Measurements from ENCODE around the gene XRCC4.
"Not testable (repeated sequence)": the region's sequence is repeated elsewhere in the genome, so short reads cannot be mapped to it uniquely, and the experiment has no call there.

XRCC4 gene

DNA sequence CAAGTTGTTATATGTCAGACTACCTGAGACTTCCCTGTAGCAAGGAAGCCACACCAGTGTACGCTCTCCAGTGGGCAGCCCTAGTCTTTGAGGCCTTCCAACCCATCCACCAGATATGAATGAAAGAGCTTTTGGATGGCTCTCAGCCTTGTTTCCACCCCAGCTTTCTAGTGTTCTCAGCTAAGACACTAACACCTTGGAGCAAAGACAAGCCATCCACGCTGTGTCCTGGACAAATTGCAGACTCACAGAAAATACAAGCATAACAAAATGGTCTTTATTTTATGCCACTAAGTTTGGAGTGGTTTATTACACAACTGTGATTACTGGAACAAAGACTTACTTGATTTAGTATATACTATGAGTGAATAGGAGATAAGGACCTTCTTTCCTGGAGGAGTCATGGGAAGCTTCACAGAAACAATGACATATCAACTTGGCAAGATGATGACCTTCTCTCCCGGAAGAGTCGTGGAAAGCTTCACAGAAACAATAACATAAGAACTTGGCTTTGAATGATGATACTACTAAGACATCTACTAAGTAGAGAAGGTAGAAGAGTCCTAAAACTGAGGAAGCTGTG, 260.2 kb downstream of the XRCC4 start:
- in situ Hi-C loops (cut with MboI; ENCODE audit: low sequenced_read_pairs), result no loop called here

DNA sequence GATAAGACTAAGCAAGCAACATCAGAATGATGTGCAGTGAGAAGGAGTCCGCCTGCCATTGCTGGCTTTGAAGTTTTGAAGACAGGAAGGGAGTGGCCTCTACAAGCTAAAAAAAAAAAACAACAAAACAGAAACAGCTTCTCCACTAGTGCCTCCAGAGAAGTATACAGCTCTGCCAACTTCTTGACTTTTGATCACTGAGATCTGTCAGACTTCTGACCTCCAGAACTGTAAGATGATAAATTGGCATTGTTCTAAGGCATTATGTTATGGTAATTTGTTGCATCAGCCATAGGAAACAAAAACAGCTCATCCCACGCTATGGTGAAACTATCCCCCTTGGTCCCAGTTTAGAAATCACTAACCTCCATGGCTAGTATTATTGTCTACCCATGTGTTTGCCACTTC, 263.2 kb downstream of the XRCC4 start:
- in situ Hi-C loops (cut with MboI; ENCODE audit: low sequenced_read_pairs), result no loop called here

DNA sequence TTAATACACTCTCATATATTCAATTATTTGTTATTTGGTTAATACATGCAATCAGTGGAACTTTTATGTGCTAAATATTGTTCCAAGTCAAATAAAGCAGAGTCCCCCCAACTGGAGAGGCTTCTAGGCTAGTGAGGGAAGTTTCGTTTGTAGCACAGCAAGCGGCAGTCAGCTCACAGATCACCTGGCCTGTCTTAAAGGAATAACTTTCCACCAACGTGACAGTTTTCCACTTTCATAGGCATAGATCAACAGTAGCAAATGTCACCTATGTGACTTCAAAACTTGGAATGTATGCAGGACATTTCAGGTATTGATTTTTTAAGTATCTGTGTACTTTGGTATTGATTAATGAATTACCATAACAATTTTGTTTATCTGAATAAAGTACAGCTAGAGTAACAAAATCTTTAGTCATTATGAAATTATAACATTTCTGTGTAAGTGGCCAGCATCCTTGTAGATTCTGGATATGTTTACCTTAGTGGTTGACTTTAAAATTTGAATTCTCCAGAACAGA, 264.5 kb downstream of the XRCC4 start:
- in situ Hi-C loops (cut with MboI; ENCODE audit: low sequenced_read_pairs), result no loop called here

DNA sequence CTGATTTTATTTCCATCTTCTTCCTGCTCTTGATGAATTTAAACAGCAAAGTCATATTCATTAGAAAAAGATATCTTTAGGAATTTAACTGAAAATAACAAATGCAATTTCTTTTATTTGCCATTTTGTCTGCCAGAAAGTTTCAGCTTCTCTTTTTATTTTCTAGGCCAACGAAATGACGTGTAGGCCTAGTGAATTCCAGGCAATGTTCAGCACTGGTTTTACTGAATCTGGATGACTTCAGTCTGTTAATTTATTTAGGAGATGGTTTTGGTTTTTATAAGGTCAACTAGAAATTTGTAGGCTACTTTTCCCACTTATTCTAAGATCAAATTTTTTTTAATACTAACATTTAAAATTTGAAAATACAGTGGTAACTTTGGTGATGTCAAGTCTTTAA, 265.1 kb downstream of the XRCC4 start:
- in situ Hi-C loops (cut with MboI; ENCODE audit: low sequenced_read_pairs), result no loop called here

DNA sequence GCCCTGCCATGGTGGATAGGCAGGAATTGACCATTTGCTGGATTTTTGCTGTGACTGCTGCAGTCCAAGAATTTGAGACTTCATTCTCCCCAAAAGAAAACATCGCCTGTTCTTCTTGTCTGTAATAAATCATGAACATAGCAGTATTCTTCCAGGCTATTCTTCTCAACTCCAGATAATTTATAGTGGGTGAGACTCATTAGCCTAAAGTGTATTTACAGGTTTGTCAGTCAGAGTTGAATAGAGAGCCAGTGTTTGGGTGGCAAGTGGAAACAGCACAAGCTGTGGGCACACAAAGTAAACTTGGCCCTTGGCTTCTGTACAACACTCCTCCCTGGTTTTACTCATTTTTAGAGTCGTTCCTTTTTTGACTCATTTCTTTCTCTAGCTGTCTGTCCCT, 266.0 kb downstream of the XRCC4 start:
- in situ Hi-C loops (cut with MboI; ENCODE audit: low sequenced_read_pairs), result no loop called here

DNA sequence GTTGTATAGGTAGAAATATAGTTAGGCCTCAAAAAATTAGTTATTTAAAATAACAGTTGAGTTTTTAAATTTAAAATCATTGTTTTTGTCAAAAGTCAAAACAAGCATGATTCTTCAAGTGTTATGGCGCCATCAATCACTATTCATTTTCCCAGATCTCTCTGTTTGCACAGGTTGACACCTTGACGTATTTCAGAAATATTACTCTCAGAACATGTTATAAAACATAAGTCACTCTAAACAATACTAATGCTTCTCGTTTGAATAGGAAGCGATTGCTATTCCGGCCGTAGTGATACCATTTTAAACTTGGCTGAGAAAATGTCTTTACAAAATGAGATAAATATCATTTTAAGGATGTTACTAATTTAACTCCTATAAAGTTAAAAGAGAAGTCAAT, 268.1 kb downstream of the XRCC4 start:
- in situ Hi-C loops (cut with MboI; ENCODE audit: low sequenced_read_pairs), result no loop called here

DNA sequence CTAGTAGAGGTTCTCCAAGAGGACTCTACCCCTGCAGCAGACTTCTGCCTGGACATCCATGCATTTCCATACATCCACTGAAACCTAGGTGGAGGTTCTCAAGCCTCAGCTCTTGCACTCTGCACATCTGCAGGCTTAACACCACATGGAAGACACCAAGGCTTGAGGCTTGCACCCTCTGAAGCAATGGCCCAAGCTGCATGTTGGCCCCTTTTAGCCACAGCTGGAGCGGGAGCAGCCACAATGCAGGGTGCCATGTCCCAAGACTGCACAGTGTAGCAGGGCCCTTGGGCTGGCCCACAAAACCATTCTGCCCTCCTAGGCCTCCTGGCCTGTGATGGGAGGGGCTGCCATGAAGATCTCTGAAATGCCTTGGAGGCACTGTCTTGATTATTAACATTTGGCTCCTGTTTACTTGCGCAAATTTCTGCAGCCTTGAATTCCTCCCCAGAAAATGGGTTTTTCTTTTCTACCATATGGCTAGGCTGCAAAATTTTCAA, 271.0 kb downstream of the XRCC4 start:
- in situ Hi-C loops (cut with MboI; ENCODE audit: low sequenced_read_pairs), result no loop called here

DNA sequence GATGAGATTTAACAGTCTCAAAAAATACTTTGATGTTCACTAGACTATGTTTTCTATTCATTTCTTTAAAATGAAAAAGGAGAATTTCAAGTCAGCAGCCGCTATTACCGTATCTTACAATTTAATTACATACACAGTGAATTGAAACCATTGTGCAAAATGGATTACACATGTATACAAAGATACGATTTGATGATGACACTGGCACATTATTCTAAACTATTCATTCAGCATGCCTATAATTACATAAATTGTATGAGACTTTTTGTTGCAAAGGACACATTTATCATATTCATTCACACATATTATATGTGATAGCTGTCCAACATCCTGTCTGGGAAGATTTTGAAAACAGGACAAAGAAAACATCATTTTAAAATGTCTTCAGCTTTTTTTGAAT, 275.9 kb downstream of the XRCC4 start:
- in situ Hi-C loops (cut with MboI; ENCODE audit: low sequenced_read_pairs), result no loop called here

DNA sequence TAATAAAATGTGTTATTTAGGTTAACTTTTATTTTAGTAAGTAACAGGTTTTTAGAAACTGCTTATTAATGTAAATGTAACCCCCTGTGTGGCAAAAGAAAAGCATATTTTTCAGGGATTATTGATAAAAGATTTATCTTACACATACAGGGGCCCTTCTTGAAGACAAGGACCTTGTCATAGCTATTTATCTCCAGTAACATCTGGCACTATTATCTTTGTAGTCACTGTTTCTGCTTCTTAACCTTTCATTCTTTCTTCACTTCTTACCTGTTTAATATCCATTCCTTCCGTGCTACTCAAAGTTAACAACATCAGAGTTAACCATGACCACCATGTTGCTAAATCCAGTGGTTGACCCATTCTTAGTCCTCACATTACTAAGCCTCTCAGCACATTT, 276.4 kb downstream of the XRCC4 start:
- in situ Hi-C loops (cut with MboI; ENCODE audit: low sequenced_read_pairs), result no loop called here

DNA sequence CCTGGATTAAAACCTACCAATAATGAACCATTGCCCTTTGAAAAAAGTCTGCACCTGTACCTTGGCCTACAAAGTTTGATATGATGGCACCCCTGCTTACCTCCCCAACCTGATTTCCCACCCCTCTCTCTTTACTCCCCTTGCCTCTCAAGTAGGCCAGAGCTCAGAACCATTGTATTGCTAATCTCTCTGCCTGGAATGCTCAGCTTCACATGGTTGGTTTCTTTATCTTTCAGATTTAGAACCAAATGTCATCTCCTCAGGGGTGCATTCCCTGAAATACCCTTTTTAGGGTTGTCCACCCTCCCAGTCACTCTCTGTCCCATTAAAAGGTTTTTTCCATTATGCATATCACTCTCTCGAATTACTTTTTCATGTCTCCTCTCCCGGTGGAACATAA, 277.6 kb downstream of the XRCC4 start:
- in situ Hi-C loops (cut with MboI; ENCODE audit: low sequenced_read_pairs), result no loop called here

DNA sequence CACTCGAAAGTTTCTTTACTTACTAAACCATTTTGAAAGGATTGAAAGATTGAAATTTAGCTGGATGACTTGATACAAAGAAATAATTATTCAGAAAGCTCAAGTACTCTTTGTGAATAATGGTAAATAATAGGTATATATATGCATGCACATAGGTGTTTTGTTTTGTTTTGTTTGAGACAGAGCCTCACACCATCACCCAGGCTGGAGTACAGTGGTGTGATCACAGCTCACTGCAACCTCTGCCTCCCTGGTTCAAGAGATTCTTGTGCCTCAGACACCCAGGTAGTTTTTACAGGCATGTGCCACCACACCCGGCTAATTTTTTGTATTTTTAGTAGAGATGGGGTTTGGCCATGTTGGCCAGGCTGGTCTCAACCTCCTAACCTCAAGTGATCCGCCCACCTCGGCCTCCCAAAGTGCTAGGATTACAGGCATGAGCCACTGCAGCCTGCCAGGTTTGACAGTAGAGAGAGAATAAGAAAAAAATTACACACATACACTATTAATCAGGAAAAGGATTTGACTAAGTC, 278.2 kb downstream of the XRCC4 start:
- in situ Hi-C loops (cut with MboI; ENCODE audit: low sequenced_read_pairs), result not testable (repeated sequence)

DNA sequence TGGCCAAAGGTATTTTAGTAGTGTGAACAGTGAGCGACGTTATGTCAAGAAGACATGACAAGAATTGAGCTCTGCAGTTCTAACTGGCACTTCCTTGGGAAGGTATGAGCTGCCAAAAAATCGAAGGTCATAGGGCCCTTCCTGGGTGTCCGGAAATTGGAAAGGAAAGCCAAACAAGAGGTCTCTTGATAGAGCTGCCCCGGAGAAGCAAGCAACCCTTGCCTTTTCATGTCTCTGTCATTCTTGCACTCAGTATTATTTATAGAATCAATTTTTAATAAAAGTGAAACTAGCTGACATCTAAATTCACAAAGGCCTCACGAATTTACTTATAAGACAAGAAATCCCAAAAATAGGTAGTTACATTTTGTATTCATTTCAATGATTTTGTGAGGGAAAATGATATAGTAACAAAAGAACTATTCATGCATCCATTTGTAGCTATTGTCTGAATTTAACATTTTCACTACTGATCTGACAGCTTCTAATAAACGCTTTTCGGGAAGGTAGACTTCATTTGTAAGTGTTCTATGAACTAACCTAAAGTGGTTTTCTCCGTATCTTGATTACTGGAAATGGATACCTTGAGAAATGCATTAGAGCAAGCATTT, 280.4 kb downstream of the XRCC4 start:
- in situ Hi-C loops (cut with MboI; ENCODE audit: low sequenced_read_pairs), result no loop called here

DNA sequence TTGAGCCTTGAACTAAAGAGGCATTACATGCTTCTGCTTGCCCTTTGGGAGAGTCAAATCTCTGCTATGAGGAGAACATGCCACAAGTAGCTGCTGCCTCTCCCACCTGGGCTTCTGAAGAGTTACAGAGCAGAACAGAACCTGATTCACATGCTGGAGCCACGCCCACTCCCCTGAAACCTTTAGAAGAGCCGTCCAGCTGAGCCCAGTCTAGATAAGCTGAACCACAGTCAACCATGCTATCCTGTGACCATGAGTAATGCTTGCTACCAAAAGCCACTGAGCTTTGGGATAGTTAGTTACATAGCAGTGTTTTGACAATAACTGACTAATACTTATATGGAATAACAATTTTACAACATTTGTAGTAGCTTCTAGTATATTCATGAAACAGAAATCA, 283.2 kb downstream of the XRCC4 start:
- in situ Hi-C loops (cut with MboI; ENCODE audit: low sequenced_read_pairs), result no loop called here

DNA sequence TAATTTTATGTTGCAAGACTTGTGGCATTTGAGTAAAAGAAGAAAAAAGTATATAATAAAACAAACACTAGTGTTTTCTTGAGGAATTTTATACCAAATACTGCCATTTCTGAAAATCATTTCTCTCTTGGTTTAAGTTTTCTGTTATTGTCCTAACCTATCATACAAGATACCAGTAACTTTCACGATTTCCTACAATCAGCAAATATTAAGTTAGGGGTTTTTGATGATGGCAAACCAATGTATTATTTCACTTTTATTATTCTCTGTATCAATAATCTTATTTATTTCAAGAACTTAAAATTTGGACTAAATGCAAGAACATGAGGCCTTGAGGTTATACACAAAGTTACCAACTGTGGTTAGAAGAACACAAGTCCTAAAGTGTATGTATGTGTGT, 285.2 kb downstream of the XRCC4 start:
- in situ Hi-C loops (cut with MboI; ENCODE audit: low sequenced_read_pairs), result no loop called here

DNA sequence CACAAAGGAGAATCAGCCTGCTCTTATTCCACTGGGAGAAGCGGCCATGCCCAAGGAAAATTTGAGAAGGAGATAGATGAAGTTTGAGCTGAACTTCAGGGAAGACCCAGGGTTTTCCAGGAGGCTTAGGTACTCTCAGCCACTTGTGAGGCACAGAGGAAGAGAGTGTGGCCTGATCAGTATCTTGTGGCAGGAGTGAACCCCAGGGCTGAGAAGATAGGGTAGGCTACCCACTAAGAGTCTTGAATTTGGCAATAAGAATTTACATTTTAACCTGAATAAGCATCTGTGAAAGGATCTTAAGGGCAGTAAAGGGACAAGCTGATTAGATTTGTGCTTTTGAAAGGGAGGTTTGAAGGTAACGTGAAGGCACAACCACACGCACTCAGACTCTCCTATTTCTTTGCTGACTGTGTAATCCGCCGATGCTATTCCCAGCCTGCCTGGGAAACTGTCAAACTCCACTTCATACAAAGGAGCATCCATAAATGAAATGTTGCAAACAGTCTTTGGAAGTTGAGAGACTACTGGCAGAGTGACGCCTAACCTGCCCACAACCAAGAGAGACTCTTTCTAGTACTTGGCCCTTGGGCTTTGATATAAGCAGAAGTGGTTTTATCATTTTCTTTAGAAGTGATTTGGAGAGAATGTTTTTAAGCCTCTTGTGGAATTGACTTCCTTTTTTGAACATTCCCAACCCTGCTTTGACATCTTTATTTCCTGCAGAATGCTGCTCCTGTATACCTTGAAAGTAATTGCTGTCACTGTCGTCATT, 286.0 kb downstream of the XRCC4 start:
- in situ Hi-C loops (cut with MboI; ENCODE audit: low sequenced_read_pairs), result no loop called here

DNA sequence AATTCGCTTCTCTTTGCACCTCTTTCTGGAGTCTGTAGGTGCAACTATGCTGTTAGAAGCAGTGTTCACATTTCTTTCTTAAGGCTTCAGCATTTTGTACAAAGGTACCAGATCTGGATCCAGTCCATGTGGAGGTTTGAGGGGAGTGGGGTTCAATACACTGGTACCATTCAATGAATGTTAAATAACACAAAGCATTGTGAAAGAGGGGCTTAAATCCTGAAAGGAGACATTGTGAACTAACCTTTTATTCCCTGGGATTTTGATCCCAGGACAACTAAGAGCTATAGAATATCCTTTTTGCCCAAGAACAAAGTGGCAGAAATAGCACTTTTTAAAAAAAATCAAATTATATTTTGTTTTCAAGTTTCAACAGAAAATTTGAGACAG, 286.5 kb downstream of the XRCC4 start:
- in situ Hi-C loops (cut with MboI; ENCODE audit: low sequenced_read_pairs), result no loop called here

DNA sequence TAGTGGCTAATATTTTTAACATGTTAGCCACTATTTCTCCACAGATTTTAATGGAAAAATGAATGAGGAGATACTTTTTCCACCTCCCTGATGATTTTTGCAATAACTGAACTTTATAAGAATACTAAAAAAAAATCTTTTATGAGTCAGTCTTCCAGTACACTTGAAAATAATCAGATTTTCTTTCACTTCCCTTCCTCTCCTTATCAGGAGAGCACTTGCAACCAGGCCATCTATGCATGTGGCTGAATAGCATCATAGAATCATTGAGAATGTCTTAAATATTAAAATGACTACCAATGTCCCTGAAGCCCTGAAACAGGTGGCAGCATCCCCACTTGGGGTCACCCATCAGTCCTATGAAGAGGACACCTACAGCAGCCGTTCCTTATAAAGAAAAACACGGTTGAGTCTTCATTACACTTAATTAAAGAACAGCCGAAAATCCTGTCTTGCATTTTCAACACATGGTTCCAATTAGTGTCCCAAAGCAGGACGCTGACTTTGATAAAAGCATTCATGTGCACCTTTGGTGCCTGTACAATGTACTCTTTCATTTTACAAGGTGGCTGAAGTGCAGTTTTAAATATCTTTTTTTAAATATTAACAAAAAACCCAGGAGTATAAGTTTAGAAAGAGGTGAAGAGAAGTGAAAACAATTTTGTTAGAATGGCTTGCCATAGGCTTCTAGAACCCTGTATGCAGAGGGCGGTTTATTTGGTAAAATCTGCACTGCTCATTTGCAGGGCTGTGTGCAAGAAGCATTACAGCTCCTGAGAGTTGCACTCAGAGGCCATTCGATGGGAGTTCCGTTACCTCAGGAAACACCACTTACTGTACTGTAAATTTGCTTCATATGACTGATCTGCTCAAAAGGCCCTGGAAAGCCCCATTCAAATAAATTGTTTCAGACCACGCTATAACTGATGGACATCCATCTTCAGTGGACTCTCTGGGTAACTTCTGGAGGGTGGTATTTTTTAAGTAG, 287.3 kb downstream of the XRCC4 start:
- in situ Hi-C loops (cut with MboI; ENCODE audit: low sequenced_read_pairs), result no loop called here

DNA sequence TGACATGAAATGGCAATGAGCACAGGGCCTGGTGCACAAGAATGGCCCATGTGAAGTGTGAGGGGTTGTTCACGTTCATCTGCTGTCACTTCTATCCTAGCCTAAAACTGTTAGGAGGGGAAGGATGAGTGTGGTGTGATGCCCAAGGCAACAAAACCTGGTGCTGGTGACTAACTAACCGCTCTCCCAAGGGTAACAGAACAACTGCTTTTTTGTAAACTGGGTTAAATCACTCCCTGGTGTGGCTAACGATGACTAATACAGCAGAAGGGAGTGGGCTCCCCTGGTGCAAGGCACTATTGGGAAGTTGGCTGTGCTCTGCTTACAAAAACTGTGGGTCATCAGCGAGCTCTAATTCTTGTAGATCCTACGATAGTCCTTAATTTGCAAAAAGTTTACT, 291.0 kb downstream of the XRCC4 start:
- in situ Hi-C loops (cut with MboI; ENCODE audit: low sequenced_read_pairs), result no loop called here

DNA sequence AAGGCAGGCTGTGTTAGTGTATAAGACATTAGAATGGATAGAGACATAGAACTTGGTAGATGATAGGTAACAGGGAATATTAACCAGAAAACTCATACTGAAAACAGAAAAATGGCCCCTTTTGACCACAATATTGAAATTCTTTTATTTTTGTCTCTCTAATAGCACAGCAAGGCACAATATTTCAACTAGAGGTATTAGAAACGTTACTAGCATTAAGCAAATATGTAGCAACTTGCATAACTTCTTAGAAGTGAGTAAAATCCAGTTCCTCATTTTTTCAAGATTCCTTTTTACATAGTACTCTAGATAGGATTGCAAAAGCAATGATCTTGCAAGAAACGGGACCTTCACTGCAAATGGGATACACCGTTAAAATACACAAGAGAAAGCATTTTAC, 291.5 kb downstream of the XRCC4 start:
- in situ Hi-C loops (cut with MboI; ENCODE audit: low sequenced_read_pairs), result no loop called here

DNA sequence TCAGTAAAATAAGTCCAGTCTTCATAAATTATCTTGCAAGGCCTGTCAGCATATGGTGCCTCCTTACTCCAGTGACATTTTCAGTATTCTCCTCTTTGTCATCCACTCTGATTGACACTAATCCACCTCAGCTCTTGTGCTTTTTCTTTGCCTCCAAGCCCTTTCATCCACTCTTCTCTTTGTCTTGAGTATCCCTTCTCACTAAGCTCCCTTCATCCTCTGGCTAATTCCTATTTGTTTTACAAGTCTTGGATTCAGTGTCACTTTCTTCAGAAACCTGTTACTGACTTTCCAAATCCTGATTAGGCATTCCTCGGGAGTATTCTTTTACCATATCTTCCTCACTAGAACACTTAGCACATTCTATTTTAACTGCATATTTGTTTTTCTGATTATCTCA, 293.6 kb downstream of the XRCC4 start:
- in situ Hi-C loops (cut with MboI; ENCODE audit: low sequenced_read_pairs), result no loop called here

DNA sequence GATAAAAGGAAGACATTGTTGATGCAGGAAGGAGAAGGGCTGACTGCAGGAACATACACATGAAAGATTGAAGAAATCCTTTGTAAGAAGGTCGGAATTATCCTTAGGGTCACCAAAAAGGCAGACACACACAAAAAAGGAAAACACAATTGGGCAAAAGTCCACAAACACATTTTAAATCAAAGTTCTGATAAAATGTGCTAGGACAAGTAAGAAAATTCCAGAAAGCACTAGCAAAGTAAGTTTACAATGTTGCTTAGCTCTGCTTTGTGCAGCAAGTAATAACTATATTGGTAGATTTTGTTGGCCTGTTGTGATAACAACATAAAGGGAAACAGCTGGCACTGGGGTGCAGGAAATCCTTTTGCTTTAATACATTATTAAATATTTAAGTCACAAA, 294.4 kb downstream of the XRCC4 start:
- in situ Hi-C loops (cut with MboI; ENCODE audit: low sequenced_read_pairs), result no loop called here
